Activated CD8-positive, alpha-beta memory T cell treated with anti-CD3 and anti-CD28 coated beads, Interleukin-2, amount 50 U/mL, for 1 hour (primary cell): ENCODE data around the gene TENM3.

Experiments used
- DNase-seq: peaks from one replicate; pipeline ENCODE4 v3.0.0-alpha.2; 2020; ENCODE audit errors: extremely low read depth

Gene TENM3

DNA sequence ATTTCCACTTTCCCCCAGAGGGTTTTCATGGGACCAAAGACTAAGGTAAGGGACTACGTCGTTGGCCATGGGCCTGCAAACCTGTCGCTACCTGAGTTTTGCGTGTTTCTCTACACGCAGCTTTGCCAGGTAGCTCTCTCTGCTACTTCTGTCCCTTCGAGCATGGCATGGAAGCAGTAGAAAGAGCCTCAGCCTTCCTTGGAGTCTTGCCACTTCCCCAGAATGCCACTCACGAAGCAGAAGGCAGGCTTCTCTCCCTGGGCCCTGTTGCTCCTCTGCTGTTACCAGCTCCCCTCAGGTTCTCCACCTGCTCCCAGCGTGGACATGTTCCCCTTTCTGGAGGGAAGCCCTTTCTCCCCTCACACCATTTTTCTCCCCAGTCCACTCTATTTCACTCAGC is 381.1 kb downstream of the TENM3 start:
- DNase-seq = no peak

DNA sequence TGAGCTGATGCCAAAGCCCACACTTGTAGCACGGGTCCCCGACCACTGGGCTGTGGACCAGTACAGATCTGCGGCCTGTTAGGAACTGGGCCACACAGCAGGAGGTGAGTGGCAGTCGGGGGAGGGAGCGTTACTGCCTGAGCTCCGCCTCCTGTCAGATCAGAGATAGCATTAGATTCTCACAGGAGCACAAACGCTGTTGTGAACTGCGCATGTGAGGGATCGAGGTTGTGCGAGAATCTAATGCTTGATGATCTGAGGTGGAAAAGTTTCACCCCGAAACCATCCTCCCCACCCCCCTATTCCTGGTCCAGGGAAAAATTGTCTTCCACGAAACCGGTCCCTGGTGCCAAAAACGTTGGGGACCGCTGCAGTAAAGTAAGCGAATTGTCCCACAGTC is 382.0 kb downstream of the TENM3 start:
- DNase-seq = no peak

DNA sequence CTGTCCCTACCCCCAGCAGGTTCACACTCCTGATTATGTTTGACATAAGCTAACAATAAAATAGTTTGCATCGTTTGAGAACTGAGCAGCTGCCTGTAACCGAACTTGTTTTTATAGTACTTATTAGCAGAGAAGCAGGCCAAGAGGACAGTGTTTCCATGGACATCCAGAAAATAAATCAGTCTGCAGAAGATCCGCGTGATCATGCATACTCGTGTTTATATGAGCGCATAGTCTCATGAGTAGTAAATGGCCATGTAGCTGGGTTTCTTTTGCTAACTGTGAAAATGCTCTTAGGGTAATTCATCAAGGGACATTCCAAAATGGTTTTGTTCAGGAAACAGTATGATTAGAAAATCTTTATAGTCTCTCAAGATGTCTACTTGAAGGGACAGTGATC is 384.8 kb downstream of the TENM3 start:
- no peak for DNase-seq

DNA sequence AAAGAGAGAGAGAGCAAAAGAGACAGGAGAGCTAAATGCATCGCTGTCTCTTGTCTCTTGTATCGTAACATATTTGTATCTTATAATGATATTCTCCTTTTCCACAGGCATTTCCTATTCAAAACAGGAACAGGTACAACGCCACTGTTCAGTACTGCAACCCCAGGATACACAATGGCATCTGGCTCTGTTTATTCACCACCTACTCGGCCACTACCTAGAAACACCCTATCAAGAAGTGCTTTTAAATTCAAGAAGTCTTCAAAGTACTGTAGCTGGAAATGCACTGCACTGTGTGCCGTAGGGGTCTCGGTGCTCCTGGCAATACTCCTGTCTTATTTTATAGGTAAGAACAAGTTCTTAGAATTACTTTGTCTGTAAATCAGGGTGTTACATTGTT is 385.3 kb downstream of the TENM3 start:
- DNase-seq = no peak

DNA sequence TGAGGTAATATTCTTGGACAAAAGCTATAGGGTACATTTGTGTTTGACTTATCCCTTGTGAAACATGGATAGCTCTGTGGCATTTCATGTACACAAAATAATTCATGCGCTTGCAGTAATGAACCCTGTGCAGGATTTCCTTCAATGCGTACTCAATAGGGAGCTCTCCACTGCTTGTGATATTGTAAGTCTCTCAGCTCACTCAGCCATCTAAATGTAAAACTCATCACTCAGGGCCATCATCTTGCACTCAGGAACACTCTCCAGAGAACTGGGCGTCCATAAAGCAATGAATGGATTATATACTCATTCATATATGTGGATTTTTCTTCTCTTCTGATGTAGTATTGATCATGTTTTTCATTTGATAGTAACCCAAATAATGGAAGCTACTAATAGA is 385.9 kb downstream of the TENM3 start:
- DNase-seq = no peak

DNA sequence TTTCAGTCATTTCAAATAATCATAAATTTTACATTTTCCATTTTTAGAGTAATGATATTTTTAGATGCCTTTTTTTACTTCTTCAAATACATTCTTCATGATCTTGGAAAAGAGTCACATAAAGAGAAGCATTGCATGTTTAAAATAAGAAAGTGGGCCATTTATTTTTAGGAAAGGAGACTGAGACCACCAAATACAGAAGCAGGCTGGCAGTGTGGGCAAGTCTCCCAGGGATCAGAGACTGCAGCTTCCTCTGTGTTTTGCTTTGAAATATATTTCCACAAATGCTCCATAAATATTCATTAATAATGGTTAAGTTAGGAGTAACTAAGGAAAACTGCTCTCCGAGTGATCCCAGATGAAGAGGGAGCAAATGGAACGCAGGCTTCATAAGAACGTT is 397.3 kb downstream of the TENM3 start:
- no peak for DNase-seq

DNA sequence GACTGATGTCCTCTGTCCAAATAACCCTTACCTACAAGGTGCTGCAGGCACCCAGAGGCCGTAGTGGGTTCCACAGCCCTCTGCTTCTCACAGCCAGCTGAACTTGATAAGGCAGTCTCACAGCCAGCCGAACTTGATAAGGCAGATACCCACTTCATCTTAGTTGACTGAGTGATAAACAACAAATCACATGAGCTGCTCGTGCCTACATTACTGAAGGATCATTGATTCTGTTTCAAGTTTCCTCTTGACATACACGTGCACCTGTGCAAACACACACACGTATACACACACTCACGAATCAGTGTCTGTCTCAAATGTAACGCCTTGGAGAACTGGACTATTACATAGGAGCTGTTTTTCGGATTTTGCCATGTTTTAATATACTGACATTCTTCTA is 397.7 kb downstream of the TENM3 start:
- no peak for DNase-seq

DNA sequence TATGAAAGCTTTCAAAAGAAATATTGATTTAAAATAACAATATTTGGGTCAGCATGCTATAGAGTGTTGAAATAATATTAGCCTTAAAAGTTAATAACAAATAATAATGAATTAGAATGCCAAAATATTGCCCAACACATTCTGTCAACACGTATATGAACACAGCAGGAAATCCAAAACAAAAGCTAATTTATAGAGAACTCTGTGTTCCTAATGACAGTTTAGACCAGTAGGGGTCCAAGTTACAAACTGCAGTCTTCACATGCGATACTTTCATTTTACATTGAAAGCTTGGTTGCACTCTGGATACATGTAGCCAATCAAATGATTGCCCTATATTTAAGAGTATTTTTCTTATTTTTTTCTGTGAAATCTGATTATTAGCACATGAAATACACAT is 399.6 kb downstream of the TENM3 start:
- no peak for DNase-seq

DNA sequence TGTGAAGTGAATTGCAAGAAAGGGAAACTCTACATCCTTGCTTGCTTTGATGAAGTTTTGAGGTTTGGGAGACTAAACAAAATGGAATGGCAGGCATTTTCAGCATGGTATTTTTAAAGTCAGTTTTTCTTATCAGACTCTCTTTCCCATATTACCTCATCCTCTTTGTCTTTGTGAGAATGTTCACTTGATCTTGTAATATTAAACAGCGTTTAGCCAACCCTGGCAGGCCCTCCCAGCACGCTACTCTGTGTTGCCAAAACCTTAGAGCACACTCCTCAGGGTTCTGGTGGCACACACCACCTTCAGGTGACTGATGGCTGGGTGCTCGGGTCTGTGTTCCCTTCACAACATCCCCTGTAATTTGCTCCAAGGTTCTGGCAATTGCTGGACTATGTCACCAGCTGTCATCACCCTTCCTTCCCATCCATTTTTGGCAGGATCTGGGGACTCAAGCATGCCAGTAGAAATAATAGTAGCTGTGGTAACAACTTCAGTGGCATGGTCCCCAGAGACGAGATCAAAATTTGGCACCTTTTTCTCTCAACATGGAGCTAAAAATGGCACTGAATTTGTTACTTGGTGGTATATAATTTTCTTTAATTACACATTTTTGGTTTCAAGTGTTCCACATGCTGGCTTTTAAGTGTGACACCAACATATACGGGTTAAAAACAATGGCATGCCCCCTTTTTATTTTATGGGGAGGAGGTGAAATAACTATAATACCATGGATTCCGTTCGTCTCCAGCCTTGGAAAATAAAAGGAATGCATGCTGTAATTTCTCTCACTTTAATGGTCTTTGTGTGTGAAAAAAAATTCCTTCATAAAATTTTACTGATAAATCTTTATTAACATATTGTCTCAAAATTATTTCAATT is 400.8 kb downstream of the TENM3 start:
- no peak for DNase-seq

DNA sequence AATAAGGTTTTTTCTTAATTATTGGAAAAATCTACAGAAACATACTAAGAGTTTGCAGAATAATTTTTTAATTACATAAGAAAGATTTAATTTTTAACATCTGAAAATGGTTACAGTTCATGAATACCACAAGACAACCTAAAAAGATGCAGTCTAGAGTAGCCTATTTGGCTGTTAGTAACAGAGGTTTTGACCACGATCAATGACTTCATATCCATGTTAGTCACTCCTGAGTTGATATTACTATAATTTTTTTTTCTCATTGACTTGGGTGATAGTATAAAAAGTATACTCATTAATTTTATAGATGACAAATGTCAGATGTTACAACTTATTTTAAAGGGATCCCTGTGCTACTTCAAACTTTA is 401.5 kb downstream of the TENM3 start:
- DNase-seq = no peak

DNA sequence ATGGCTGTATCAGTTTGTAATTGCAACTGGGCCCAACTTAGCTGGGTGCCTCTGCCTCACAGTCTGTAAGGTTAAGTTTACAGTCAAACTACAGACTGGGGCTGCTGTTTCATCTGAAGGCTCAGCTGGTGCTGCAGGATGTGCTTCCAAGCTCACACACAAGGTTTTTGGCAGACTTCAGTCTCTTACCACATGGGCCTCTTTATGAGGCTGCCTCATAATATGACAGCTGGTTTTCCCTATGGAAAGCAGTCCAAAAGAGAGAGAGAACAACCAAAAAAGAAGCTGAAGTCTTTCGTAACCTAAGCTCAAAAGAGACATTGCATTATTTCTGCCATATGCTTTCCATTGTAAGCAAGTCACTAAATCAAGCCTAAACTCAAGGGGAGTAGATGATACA is 402.3 kb downstream of the TENM3 start:
- DNase-seq = no peak

DNA sequence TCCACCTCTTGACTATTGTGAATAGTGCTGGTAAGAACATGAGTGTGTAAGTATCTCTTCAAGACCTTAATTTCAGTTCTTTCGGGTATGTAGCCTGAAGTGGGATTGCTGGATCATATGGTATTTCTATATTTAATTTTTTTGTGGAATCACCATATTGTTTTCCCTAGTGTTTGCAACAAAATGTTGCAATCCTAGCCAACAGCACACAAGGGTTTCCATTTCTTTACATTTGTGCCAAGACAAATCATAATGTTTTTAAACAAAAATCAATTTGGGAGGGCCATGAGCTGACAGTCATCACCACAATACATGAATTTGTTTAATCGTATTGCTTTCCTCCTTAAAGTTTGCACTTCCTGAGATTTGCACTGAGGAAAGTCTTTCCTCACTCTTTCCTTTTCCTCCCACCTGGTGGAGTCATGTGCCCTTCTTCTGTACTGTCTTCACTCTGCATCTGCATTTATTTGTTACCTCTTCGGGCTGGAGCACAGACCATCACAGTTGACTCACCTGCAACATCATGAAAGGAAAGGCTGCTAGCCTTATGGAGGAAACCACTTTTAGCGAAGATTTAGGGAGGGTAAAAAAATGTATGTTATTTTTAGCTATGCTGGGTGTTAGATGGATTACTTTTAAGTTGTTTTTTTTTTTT is 404.6 kb downstream of the TENM3 start:
- DNase-seq = no peak

DNA sequence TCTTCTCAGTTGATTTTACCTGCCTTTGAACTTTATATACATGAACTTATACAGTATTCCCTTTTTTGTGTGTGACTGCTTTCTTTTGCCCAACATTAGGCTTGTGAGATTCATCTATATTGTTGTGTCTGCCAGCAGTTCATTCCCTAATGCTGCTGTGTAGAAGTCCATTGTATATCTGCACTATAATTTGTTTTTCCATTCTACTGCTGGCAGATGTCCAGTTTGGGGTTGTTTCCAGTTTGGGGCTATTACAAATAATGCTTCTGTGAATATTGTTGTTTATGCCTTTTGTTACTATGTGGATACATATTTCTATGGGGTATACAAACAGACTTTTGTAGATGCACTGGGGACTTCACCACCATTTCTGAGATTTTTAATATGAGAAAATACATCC is 405.6 kb downstream of the TENM3 start:
- no peak for DNase-seq

DNA sequence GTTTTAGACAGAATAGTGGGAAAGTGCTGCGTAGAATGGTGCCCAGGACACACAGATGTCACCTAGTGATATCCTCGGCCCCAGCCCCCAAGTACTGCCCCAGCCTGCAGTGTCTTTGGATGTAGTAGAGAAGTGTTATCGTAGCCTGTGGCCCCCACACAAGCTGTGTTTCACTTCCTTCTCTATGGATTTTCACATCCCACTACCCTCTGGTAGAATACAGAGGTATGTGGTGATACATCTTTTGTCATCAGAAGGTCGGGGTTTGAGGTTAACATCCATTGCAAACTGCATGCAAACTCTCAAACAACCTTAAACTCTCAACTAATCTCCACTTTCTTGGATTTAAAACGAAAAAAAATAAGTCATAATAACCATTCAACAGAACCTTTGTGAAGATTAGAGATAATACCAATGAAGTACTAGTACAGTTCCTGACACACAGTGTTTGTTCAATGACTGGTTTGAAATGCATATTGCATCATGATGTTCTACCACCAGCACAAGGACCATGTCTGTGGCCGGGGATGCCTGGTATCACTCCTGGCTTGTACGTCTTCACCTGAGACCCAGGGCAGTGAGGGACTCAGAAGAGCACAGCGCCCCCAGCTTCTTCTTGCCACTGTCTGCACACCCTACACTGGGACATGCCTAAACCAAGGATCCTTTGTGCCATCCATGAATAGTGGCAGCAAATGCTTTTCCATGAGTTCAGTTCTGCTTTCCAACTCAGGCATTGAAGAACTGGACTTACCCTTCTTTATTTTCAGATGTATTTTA is 406.7 kb downstream of the TENM3 start:
- DNase-seq = no peak

DNA sequence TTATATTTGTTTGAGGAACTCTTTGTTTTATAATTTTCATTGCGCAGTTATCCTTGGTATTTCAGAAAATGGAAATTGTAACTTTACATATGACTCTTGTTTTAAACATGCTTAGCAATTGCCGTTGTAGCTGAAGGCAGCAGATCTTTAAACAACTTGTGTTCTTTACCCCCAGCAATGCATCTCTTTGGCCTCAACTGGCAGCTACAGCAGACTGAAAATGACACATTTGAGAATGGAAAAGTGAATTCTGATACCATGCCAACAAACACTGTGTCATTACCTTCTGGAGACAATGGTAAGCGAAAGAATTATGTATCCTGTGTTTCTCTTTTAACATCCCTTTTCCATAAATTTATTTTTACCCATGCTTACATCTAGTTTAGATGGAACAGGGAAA is 410.4 kb downstream of the TENM3 start:
- no peak for DNase-seq

DNA sequence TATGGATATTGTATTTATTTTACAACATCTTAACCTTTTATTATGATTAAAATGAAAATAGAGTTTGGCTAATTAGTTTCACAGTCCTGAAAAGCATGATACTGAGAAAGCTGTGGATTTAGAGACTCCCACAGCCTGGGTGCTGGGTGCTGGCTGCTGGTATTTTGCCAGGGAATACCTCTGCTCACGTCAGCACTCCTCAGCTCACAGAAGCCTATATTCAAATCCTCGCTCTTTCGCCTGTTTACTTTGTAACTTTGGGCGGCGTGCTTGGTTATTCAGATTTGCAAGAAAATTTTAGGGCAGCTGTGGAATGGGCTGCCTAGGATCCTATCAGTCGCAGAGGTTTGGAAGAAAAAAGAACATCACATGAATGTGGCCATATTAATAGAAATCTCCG is 412.1 kb downstream of the TENM3 start:
- no peak for DNase-seq

DNA sequence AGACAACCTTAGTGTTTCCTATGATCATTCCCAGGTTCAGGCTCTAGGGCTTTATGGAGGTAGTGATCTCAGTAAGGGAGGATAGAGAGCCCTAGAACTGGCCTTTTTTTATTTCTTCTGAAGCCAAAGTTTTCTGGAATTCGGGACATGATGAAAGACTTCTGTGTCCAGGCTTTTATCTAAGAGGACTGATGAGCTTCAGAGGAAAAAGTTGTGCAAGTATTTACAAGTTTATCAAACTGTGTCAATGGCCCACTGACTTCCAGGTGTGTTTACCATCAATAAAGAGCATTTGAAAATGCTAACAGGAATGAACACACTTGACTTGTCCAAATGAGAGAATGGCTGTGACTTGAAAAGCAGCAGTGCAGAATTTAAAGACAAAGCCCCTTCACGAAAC is 419.3 kb downstream of the TENM3 start:
- DNase-seq = no peak

DNA sequence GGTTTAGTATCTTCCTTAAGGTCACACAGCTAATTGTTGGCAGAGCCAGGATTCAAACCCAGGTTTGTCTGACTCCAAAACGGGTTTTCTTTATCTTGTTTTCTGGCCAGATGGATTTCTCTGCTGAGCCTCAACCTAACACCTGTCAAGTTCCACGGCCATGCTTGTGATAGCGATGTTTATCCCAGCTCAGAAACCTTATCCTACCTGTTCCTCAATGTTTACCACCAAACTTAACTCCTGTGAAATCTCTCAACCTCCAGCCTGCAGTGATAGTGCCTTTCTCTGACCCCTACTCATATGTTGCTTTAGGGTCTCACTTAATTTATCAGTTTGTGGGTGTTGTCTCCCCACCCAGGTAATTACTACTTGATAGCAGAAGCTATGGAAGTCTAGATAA is 428.0 kb downstream of the TENM3 start:
- no peak for DNase-seq

DNA sequence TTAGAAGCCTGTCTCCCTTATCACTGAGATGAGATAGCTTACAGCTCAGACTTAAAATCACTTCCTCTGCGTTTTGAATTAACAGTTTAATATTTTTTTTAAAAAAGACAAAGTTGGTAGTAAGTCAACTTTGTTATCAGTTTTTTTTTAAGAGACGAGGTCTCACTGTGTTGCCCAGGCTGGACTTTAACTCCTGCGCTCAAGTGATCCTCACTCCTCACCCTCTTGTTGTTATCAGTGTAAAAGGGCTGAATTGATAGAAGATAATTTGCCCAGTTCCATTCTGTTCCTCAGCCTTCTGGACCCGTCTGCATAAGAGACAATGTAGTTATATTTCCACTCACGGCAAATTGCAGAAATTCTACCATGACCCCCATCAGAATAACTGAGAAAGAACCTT is 428.5 kb downstream of the TENM3 start:
- no peak for DNase-seq

DNA sequence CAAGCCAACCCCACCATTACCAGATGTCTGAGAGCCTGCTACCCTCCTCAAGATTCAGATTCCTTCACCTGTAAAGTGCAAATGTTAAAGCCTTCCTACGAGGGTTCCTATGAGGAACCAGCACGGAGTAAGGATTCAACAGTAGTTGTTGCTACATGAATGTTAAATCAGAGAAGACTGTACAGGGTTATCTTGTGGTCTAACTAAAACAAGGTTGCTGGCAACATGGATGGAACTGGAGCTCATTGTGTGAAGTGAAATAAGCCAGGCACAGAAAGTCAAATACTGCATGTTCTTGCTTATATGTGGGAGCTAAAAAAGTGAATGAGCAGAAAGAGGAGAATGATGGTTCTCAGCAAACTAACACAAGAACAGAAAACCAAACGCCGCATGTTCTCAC is 435.4 kb downstream of the TENM3 start:
- DNase-seq = no peak

DNA sequence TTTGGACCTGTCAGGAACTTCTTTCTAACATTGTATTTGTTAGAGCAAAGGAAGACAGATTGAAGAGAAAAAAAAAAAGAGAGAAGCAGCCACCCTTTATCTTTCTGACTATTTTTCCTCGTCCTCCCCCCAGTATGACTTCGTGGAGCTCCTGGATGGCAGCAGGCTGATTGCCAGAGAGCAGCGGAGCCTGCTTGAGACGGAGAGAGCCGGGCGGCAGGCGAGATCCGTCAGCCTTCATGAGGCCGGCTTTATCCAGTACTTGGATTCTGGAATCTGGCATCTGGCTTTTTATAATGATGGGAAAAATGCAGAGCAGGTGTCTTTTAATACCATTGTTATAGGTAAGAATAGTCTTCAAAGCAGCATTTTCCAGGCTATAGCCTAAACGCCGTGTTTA is 436.3 kb downstream of the TENM3 start:
- DNase-seq = no peak

DNA sequence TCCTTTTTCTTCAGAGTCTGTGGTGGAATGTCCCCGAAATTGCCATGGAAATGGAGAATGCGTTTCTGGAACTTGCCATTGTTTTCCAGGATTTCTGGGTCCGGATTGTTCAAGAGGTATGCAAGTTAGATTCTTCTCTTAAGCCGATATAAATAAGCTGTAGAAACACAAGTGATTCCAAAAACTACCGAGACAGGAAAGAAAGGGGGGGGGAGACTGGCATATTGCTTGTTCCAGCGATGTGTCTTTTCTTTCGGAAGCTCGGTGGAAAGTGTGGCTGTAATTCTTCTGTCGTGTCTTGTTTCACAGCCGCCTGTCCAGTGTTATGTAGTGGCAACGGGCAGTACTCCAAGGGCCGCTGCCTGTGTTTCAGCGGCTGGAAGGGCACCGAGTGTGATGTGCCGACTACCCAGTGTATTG is 437.0 kb downstream of the TENM3 start:
- no peak for DNase-seq

DNA sequence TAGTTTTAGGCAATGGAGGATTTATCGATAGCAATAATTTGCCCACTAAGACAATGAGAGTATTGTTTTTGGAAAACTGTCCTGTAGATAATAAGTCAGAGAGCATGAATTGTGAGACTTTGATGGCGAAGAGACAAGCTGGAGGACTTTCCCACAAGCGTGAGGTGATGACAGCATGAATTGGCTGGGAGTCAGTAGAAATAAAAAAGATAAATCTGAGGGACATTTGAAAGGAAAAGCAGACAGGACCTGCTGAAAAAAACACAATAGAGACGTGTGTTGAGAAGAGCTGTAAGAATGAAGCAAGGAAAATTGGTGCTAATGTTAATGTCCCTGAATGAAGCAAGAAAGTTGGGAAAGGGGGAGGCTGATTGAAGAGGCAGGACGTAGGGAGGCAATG is 440.5 kb downstream of the TENM3 start:
- DNase-seq = no peak
